Adrenal gland (tissue), 5 donors: ENCODE measurements around the gene SPRR4.

ENCODE experiments used
- CTCF ChIP-seq, 6 experiments: fragments of 450-650 bp in 4 of 6; fragments of 200-600 bp in 2 of 6; sonication (generic) in 1 of 6; IDR thresholded peaks; 1 replicate in 5 of 6; 2 replicates in 1 of 6; pipeline versions ENCODE4 v1.5.1 to v1.8.0; 2016 to 2021; ENCODE audit warnings: antibody characterized with exemption in 6 of 6, mild to moderate bottlenecking in 2 of 6, moderate library complexity in 1 of 6
- POLR2A ChIP-seq, 2 donors: fragments of 450-650 bp; IDR thresholded peaks; one replicate each; pipeline ENCODE4 v1.6.1; 2017; ENCODE audit warnings: antibody characterized with exemption in 2 of 2, mild to moderate bottlenecking in 2 of 2, moderate library complexity in 1 of 2
- donor health status: DM: no; HTN: no; CAD: no.

- no peak for TF ChIP-seq CTCF (IDR thresholded peaks at IDR 0.05)
- TF ChIP-seq POLR2A (IDR thresholded peaks at IDR 0.05), result no peak
Observed at GRCh38 chr1:152968248-152968647, 2.2 kb upstream of the SPRR4 start.
